NCI-H2081 treated with DMSO at 0.1 percent for 48 hours (cell line): ENCODE results near the gene GRID1.

Source experiments
- DNase-seq: peaks from one replicate; lab custom pipeline; 2025; lab: John Stamatoyannopoulos, UW

GRID1 gene

GRCh38 chr10:86165666-86166065 is 200.9 kb downstream of the GRID1 start:
- DNase-seq = no peak

- DNase-seq = no peak
Observed at GRCh38 chr10:86164960-86165630, 201.5 kb downstream of the GRID1 start.

- DNase-seq = no peak
Observed at GRCh38 chr10:86164174-86164774, 202.3 kb downstream of the GRID1 start.

GRCh38 chr10:86163522-86164173 is 202.9 kb downstream of the GRID1 start:
- DNase-seq = no peak

- no peak for DNase-seq
Observed at GRCh38 chr10:86162696-86163400, 203.7 kb downstream of the GRID1 start.

- DNase-seq = no peak
Observed at GRCh38 chr10:86162036-86162435, 204.6 kb downstream of the GRID1 start.

- no peak for DNase-seq
Observed at GRCh38 chr10:86160890-86161585, 205.6 kb downstream of the GRID1 start.

- no peak for DNase-seq
Observed at GRCh38 chr10:86159797-86160196, 206.8 kb downstream of the GRID1 start.

- no peak for DNase-seq
Observed at GRCh38 chr10:86155054-86155921, 211.3 kb downstream of the GRID1 start.

GRCh38 chr10:86153751-86154150 is 212.8 kb downstream of the GRID1 start:
- DNase-seq = no peak

GRCh38 chr10:86152911-86153310 is 213.7 kb downstream of the GRID1 start:
- no peak for DNase-seq

GRCh38 chr10:86152354-86152753 is 214.2 kb downstream of the GRID1 start:
- no peak for DNase-seq

GRCh38 chr10:86151613-86152012 is 215.0 kb downstream of the GRID1 start:
- DNase-seq = no peak

GRCh38 chr10:86149257-86149656 is 217.3 kb downstream of the GRID1 start:
- no peak for DNase-seq

GRCh38 chr10:86148117-86148516 is 218.5 kb downstream of the GRID1 start:
- no peak for DNase-seq

GRCh38 chr10:86144301-86144700 is 222.3 kb downstream of the GRID1 start:
- DNase-seq = no peak

- no peak for DNase-seq
Observed at GRCh38 chr10:86141896-86142295, 224.7 kb downstream of the GRID1 start.

GRCh38 chr10:86139066-86139657 is 227.4 kb downstream of the GRID1 start:
- no peak for DNase-seq

- no peak for DNase-seq
Observed at GRCh38 chr10:86138551-86139065, 228.0 kb downstream of the GRID1 start.

GRCh38 chr10:86137561-86137960 is 229.0 kb downstream of the GRID1 start:
- no peak for DNase-seq

GRCh38 chr10:86136934-86137333 is 229.7 kb downstream of the GRID1 start:
- no peak for DNase-seq
